AG10803 (cell line): Measurements from ENCODE around the gene PRUNE2.

ENCODE experiments used
- DNase-seq: peaks from one replicate; pipeline ENCODE4 v3.0.0; 2010; ENCODE audit warnings: low read depth
- H3K4me3 ChIP-seq: 2 replicates; pipeline ENCODE4 v1.5.1; 2011; ENCODE audit warnings: mild to moderate bottlenecking, low read length, control low read depth
- CTCF ChIP-seq: conservative IDR thresholded peaks from 2 replicates; pipeline ENCODE4 v1.5.1; 2011; ENCODE audit warnings: mild to moderate bottlenecking, low read length, control low read depth, inconsistent platforms

Gene PRUNE2

DNA sequence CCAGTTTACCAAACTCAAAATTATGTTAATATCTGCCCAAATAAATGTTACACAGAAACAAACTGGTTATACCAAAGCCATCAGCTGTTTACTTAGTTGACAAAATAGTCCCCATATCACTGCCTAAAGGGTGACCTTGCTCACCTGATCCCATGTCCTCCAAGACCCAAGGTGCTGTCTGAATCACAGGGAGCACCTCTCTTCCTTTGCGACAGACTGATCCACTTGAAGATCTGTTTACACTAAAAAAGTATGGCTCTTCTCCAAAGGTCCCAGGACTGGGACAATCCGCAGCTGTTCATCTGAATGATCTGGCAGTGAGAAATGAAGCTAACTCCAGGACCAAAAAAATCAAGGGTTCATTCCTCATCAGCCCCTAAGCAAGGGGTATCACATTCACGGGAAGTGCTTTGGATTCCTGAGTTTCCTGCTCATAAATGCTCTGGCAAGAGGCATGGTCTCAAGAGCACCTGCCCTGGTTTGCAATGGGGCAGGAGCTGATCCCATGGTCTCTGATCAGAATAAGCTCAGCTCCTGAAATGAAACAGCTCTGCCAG, 5.0 kb downstream of the PRUNE2 start:
- no peak for DNase-seq
- no peak overlapping the region for H3K4me3 ChIP-seq
- no peak for TF ChIP-seq CTCF

GRCh38 chr9:76898786-76899185, 7.1 kb downstream of the PRUNE2 start:
- TF ChIP-seq CTCF, result no peak
- H3K4me3 ChIP-seq, result no peak overlapping the region
- no peak for DNase-seq

- no peak for TF ChIP-seq CTCF
- no peak overlapping the region for H3K4me3 ChIP-seq
- DNase-seq, result no peak
Observed at GRCh38 chr9:76897804-76898525, 7.9 kb downstream of the PRUNE2 start.

- TF ChIP-seq CTCF, result no peak
Observed at GRCh38 chr9:76896035-76896434, 9.9 kb downstream of the PRUNE2 start.

GRCh38 chr9:76895186-76895585, 10.7 kb downstream of the PRUNE2 start:
- no peak overlapping the region for H3K4me3 ChIP-seq
- TF ChIP-seq CTCF, result no peak
- DNase-seq, result no peak

More at GRCh38 chr9:76896035-76896434, 9.9 kb downstream of the PRUNE2 start:
- no peak for DNase-seq
- H3K4me3 ChIP-seq, result no peak overlapping the region

- TF ChIP-seq CTCF, result no peak
- no peak overlapping the region for H3K4me3 ChIP-seq
- no peak for DNase-seq
Observed at GRCh38 chr9:76894198-76894597, 11.7 kb downstream of the PRUNE2 start.

DNA sequence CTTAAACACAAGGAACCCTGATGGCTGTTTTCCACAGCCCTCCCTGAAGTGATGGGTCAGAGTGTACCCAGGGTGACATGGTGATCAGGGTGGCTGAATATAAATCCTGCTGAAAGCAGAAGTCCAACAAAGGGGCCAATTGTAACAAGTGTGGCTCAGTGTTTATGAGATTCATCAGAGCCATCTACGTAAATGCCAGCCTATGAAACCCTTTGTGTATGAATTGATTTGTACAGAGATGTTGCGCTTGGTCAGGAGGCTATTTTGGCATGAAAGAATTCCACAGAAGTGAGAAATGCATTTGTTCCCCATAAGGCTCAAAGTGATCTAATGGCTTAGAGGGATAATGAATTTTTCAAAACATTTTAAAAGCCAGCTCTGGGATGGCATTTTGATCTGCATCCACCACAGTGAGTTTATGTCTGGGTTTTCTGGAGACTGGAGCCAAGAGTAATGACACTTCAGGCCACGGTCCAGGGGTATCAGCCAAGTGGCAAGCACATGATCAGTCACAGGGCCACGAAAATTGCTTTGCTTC, 12.4 kb downstream of the PRUNE2 start:
- H3K4me3 ChIP-seq, result no peak overlapping the region
- no peak for TF ChIP-seq CTCF
- peak; percentile 31 for DNase-seq
